ENCODE results near the gene TAF11L13.
"Not testable (repeated sequence)": the region's sequence is repeated elsewhere in the genome, so short reads cannot be mapped to it uniquely, and the experiment has no call there.

The TAF11L13 gene

DNA sequence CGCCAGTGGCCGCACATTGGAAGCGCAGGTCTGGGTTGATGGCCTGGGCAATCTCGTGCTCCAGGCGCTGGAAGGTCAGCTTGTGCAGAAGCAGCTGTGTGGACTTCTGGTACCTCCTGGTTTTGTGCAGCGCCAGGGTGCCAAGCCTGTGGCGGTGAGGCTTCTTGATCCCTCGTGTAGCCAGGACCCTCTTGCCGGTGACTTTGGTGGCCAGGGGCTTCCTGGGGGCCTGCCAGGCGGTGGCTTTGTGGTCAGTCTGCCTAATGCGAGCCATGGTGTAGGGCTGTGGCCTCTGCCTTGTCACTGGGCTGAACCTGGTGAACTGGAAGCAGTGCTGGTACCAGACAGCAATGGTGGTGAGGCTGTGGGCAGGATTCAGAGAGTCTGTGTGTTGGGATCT lies 6.2 kb upstream of the TAF11L13 start:
- H3K36me3 ChIP-seq (ENCODE audit: control insufficient read depth, low read depth, low read length), result no peaks in the 10 kb centered on the region
- H3K4me1 ChIP-seq (ENCODE audit: control insufficient read depth, low read depth, low read length), result no peaks in the 10 kb centered on the region
- H3K27ac ChIP-seq (ENCODE audit: low read length), result no peak overlapping the region
- no peak overlapping the region for H3K4me3 ChIP-seq (ENCODE audit: low read length)
- no peak overlapping the region for H3K9ac ChIP-seq (ENCODE audit: low read length)
- H3K9me3 ChIP-seq (ENCODE audit: control insufficient read depth, low read depth, low read length), result no peaks in the 10 kb centered on the region
- no peaks in the 10 kb centered on the region for H3K27me3 ChIP-seq (ENCODE audit: control insufficient read depth, insufficient read depth, low read length)

- no peak within 1 kb of the TSS for H3K4me3 ChIP-seq (ENCODE audit: low read length)
- H3K36me3 ChIP-seq (ENCODE audit: control insufficient read depth, low read depth, low read length), result no peaks in the 10 kb centered on the region
- no peaks in the 10 kb centered on the region for H3K27me3 ChIP-seq (ENCODE audit: control insufficient read depth, insufficient read depth, low read length)
- no peak within 1 kb of the TSS for H3K27ac ChIP-seq (ENCODE audit: low read length)
- H3K4me1 ChIP-seq (ENCODE audit: control insufficient read depth, low read depth, low read length), result no peaks in the 10 kb centered on the region
- no peak within 1 kb of the TSS for H3K9ac ChIP-seq (ENCODE audit: low read length)
- no peaks in the 10 kb centered on the region for H3K9me3 ChIP-seq (ENCODE audit: control insufficient read depth, low read depth, low read length)
Observed at GRCh38 chr5:17634160-17634559, 2.3 kb downstream of the TAF11L13 start, which contains the start of gene TAF11L14. Gene TAF11L14, plus strand, starts transcription at chr5:17634460.

DNA sequence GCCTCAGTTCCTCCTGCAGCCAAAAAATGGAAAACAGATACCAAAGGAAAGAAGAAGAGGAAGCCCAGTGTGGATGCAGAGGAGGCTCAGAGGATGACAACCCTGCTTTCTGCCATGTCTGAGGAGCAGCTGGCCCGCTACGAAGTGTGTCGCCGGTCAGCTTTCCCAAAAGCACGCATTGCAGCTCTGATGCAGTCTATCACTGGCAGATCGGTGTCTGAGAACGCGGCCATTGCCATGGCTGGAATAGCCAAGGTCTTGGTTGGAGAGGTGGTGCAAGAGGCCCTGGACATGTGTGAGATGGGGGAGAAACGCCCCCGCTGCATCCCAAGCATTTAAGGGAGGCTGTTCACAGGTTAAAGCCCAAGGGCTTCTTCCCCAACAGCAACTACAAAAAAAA lies 17.3 kb downstream of the TAF11L13 start:
- H3K4me3 ChIP-seq (ENCODE audit: low read length); H3K27ac ChIP-seq (ENCODE audit: low read length); H3K9me3 ChIP-seq (ENCODE audit: control insufficient read depth, low read depth, low read length); H3K9ac ChIP-seq (ENCODE audit: low read length); H3K4me1 ChIP-seq (ENCODE audit: control insufficient read depth, low read depth, low read length); H3K36me3 ChIP-seq (ENCODE audit: control insufficient read depth, low read depth, low read length); H3K27me3 ChIP-seq (ENCODE audit: control insufficient read depth, insufficient read depth, low read length): not testable (repeated sequence)

DNA sequence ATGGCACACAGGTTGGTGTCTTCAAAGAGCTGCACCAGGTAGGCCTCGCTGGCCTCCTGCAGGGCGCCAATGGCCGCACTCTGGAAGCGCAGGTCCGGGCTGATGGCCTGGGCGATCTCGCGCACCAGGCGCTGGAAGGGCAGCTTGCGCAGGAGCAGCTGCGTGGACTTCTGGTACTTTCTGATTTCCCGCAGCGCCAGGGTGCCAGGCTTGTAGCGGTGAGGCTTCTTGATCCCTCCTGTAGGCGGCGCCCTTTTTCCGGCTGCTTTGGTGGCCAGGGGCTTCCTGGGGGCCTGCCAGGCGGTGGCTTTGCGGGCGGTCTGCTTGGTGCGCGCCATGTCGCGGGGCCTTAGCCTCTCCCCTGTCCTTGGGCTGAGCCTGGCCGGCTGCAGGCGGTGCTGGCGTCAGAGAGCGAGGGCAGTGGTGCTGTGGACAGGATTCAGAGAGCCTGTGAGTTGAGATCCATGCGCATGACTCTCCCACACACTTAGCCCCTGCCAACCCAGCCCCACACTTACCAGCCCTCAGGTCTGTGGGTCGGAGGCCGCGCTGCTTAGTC lies 23.4 kb downstream of the TAF11L13 start:
- H3K9me3 ChIP-seq (ENCODE audit: control insufficient read depth, low read depth, low read length); H3K9ac ChIP-seq (ENCODE audit: low read length); H3K27ac ChIP-seq (ENCODE audit: low read length); H3K36me3 ChIP-seq (ENCODE audit: control insufficient read depth, low read depth, low read length); H3K4me1 ChIP-seq (ENCODE audit: control insufficient read depth, low read depth, low read length); H3K27me3 ChIP-seq (ENCODE audit: control insufficient read depth, insufficient read depth, low read length); H3K4me3 ChIP-seq (ENCODE audit: low read length): not testable (repeated sequence)

GRCh38 chr5:17655921-17656320 lies 24.0 kb downstream of the TAF11L13 start:
- H3K4me1 ChIP-seq (ENCODE audit: control insufficient read depth, low read depth, low read length), result no peaks in the 10 kb centered on the region
- no peaks in the 10 kb centered on the region for H3K36me3 ChIP-seq (ENCODE audit: control insufficient read depth, low read depth, low read length)
- no peak overlapping the region for H3K4me3 ChIP-seq (ENCODE audit: low read length)
- H3K9me3 ChIP-seq (ENCODE audit: control insufficient read depth, low read depth, low read length), result no peaks in the 10 kb centered on the region
- no peak overlapping the region for H3K9ac ChIP-seq (ENCODE audit: low read length)
- no peaks in the 10 kb centered on the region for H3K27me3 ChIP-seq (ENCODE audit: control insufficient read depth, insufficient read depth, low read length)
- H3K27ac ChIP-seq (ENCODE audit: low read length), result no peak overlapping the region

GRCh38 chr5:17663182-17663581 lies 31.3 kb downstream of the TAF11L13 start:
- H3K4me1 ChIP-seq (ENCODE audit: control insufficient read depth, low read depth, low read length), result peaks cover 12% of the 10 kb centered on the region
- no peak overlapping the region for H3K4me3 ChIP-seq (ENCODE audit: low read length)
- H3K36me3 ChIP-seq (ENCODE audit: control insufficient read depth, low read depth, low read length), result no peaks in the 10 kb centered on the region
- H3K27ac ChIP-seq (ENCODE audit: low read length), result no peak overlapping the region
- H3K9ac ChIP-seq (ENCODE audit: low read length), result no peak overlapping the region
- no peaks in the 10 kb centered on the region for H3K27me3 ChIP-seq (ENCODE audit: control insufficient read depth, insufficient read depth, low read length)
- no peaks in the 10 kb centered on the region for H3K9me3 ChIP-seq (ENCODE audit: control insufficient read depth, low read depth, low read length)

DNA sequence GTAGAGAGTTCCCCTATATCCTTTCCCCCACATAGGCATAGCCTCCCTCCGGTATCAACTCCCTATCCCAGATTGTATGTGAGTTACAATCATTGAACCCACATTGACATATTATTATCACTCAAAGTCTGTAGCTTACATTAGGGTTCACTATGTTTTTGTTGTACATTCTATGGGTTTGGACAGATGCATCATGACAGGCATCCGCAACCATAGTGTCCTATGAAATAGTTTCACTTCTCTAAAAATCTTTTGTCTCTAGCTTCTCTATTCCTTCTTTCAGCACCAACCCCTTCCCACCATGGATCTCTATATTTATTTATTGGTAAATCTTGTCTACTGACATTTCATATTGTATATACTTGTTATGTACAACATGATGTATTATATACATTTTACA lies 33.9 kb downstream of the TAF11L13 start:
- H3K27ac ChIP-seq (ENCODE audit: low read length), result no peak overlapping the region
- no peak overlapping the region for H3K9ac ChIP-seq (ENCODE audit: low read length)
- H3K27me3 ChIP-seq (ENCODE audit: control insufficient read depth, insufficient read depth, low read length), result no peaks in the 10 kb centered on the region
- no peaks in the 10 kb centered on the region for H3K36me3 ChIP-seq (ENCODE audit: control insufficient read depth, low read depth, low read length)
- no peaks in the 10 kb centered on the region for H3K9me3 ChIP-seq (ENCODE audit: control insufficient read depth, low read depth, low read length)
- H3K4me1 ChIP-seq (ENCODE audit: control insufficient read depth, low read depth, low read length), result peaks cover 12% of the 10 kb centered on the region
- H3K4me3 ChIP-seq (ENCODE audit: low read length), result no peak overlapping the region

- Histone ChIP-seq H3K27me3 (ENCODE audit: control insufficient read depth, insufficient read depth, low read length) (no peaks in the 10 kb centered on the region), H3K4me3 (ENCODE audit: low read length) (no peak overlapping the region), H3K4me1 (ENCODE audit: control insufficient read depth, low read depth, low read length) (peaks cover 12% of the 10 kb centered on the region), H3K36me3 (ENCODE audit: control insufficient read depth, low read depth, low read length) (no peaks in the 10 kb centered on the region), H3K27ac (ENCODE audit: low read length) (no peak overlapping the region), H3K9ac (ENCODE audit: low read length) (no peak overlapping the region), H3K9me3 (ENCODE audit: control insufficient read depth, low read depth, low read length) (no peaks in the 10 kb centered on the region)
Observed at GRCh38 chr5:17666726-17667235, 34.9 kb downstream of the TAF11L13 start.

DNA sequence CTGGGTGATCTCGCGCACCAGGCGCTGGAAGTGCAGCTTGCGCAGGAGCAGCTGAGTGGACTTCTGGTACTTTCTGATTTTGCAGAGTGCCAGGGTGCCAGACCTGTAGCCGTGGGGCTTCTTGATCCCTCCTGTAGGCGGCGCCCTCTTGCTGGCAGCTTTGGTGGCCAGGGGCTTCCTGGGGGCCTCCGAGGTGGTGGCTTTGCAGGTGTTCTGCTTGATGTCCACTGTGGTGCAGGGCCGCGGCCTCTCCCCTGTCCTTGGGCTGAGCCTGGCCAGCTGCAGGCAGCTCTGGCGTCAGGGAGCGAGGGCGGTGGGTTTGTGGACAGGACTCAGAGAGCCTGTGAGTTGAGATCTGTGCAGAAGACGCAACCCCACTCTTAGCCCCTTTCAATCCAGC lies 38.5 kb downstream of the TAF11L13 start:
- no peaks in the 10 kb centered on the region for H3K4me1 ChIP-seq (ENCODE audit: control insufficient read depth, low read depth, low read length)
- H3K27ac ChIP-seq (ENCODE audit: low read length), result no peak overlapping the region
- H3K36me3 ChIP-seq (ENCODE audit: control insufficient read depth, low read depth, low read length), result no peaks in the 10 kb centered on the region
- H3K9me3 ChIP-seq (ENCODE audit: control insufficient read depth, low read depth, low read length), result no peaks in the 10 kb centered on the region
- H3K4me3 ChIP-seq (ENCODE audit: low read length), result no peak overlapping the region
- no peak overlapping the region for H3K9ac ChIP-seq (ENCODE audit: low read length)
- no peaks in the 10 kb centered on the region for H3K27me3 ChIP-seq (ENCODE audit: control insufficient read depth, insufficient read depth, low read length)

DNA sequence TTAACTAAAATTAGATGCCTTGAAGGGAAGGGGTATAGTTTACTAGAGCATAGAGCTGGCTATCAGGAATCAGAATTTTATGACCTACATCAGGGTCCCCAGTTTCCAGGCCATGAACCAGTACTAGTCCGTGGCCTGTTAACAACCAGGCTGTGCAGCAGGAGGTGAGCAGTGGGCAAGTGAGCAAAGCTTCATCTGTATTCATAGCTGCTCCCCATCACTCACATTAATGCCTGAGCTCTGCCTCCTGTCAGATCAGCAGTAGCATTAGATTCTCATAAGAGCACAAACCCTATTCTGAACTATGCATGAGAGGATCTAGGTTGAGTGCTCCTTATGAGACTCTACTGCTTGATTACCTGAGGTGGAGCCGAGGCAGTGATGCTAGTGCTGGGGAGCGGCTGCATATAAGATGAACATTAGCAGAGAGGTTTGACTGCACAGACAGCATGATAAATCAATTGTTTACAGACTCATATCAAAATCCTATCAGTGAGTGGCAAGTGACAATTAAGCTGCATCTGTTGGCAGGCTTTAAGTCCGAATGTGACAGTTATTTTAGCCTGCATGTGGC lies 47.0 kb downstream of the TAF11L13 start:
- Histone ChIP-seq H3K27ac (ENCODE audit: low read length) (no peak overlapping the region), H3K27me3 (ENCODE audit: control insufficient read depth, insufficient read depth, low read length) (no peaks in the 10 kb centered on the region), H3K4me3 (ENCODE audit: low read length) (no peak overlapping the region)

DNA sequence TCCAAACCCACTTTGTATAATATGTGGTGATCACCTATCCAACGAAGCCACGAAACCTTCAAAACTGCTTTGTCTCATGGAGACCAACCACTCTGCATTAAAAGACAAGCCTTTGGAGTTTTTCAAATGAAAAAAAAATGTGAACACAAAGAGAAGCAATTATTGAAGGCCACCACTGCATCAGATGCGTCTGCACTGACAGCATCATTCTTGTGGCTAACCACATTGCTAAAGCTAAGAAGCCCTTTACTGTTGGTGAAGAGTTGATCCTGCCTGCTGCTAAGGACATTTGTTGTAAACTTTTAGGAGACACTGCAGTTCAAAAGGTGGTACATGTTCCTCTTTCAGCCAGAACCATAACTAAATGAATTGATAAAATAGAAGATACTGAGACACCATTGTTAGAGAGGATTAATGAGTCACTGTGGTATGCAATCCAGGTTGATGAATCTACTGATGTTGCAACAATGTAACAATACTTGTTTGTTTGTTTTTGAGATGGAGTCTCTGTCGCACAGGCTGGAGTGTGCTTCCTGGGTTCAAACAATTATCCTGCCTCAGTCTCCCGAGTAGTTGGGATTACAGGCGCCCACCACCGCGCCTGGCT lies 47.8 kb downstream of the TAF11L13 start:
- Histone ChIP-seq H3K4me3 (ENCODE audit: low read length) (no peak overlapping the region), H3K9ac (ENCODE audit: low read length) (no peak overlapping the region), H3K9me3 (ENCODE audit: control insufficient read depth, low read depth, low read length) (no peaks in the 10 kb centered on the region), H3K27ac (ENCODE audit: low read length) (no peak overlapping the region), H3K27me3 (ENCODE audit: control insufficient read depth, insufficient read depth, low read length) (no peaks in the 10 kb centered on the region), H3K4me1 (ENCODE audit: control insufficient read depth, low read depth, low read length) (no peaks in the 10 kb centered on the region), H3K36me3 (ENCODE audit: control insufficient read depth, low read depth, low read length) (no peaks in the 10 kb centered on the region)

More for the DNA sequence above, 47.0 kb downstream of the TAF11L13 start:
- H3K36me3 ChIP-seq (ENCODE audit: control insufficient read depth, low read depth, low read length), result no peaks in the 10 kb centered on the region
- H3K9me3 ChIP-seq (ENCODE audit: control insufficient read depth, low read depth, low read length), result no peaks in the 10 kb centered on the region
- no peak overlapping the region for H3K9ac ChIP-seq (ENCODE audit: low read length)
- H3K4me1 ChIP-seq (ENCODE audit: control insufficient read depth, low read depth, low read length), result no peaks in the 10 kb centered on the region

DNA sequence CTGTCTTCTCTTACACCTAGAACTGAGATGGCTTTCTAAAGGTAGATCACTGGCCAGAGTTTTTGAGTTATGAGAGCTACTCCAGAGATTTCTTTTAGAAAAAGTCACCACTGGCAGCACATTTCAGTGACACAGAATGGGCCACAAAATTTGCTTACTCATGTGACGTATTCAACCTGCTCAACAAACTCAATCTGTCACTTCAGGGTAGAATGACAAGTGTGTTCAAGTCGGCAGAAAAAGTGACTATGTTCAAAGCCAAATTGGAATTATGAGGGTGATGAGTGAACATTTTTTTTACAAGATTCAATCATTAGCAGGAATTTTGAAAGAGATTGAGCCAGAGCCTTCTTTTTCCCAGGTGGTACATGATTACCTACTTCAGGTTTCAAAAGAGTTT lies 48.8 kb downstream of the TAF11L13 start:
- Histone ChIP-seq H3K27ac (ENCODE audit: low read length) (no peak overlapping the region), H3K27me3 (ENCODE audit: control insufficient read depth, insufficient read depth, low read length) (no peaks in the 10 kb centered on the region), H3K9ac (ENCODE audit: low read length) (no peak overlapping the region), H3K4me3 (ENCODE audit: low read length) (no peak overlapping the region), H3K4me1 (ENCODE audit: control insufficient read depth, low read depth, low read length) (no peaks in the 10 kb centered on the region), H3K9me3 (ENCODE audit: control insufficient read depth, low read depth, low read length) (no peaks in the 10 kb centered on the region), H3K36me3 (ENCODE audit: control insufficient read depth, low read depth, low read length) (no peaks in the 10 kb centered on the region)

Measured in iPS-18a (cell line).